Activated naive CD8-positive, alpha-beta T cell treated with anti-CD3 and anti-CD28 coated beads, Interleukin-2, amount 50 U/mL, for 16 hours (primary cell): ENCODE data around the gene RAB8B.
A peak's percentile ranks its signal among the peaks of the same experiment; 100 is the strongest.

Source experiments
- DNase-seq: peaks from one replicate; pipeline ENCODE4 v3.0.0-alpha.2; 2020; ENCODE audit warnings: low read depth, low spot score

The RAB8B gene

DNA sequence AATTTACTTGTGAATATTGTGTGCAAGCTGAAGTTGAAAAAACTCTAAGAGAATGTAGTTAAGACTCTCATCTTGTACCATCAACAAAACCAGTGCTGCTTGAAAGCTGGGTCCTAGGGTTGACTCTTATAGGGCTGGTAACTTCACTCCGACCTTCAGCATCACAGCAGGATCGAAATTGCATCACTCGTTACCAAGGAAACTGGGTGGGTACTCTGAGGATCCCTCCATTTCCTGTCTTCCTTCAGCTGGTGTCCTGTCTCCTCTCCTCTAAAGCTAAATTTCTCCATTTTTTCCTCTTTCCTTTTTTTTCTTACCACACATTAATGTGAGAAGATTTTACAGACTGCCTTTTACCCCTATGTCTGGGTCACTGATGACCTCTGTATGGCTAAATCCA lies 85.0 kb downstream of the RAB8B start:
- DNase-seq, result no peak

DNA sequence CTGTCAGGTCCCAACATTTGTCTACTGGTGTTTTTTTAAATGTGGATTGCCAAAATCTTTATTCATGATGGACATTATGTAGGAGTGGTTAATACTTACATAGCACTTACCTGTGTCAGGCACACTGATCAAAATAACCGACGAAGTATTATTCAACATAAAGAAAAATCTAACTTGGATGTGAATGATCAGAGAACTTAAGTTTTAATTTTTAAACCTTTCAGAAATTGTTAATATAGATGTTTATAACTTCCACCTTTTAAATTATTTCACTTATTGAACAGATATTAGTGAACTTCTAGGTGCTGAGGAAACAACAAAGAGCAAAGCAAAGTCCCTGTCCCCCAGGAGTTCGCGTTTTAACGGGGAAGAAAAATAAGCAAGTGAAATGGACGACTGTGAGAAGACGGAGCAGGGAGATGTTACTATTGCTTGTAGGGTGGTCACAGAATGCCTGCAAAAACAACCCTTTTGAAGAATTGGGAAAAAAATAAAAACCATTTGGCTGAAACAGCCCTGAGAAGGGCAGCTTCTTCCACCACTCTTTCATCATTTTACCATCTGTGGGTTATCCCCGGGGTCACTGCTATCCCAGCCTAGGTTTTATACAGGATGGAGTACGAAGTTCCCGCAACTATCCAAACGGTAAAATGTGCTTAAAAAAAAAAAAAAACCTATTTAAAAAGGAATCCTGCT lies 87.1 kb downstream of the RAB8B start:
- DNase-seq, result no peak

DNA sequence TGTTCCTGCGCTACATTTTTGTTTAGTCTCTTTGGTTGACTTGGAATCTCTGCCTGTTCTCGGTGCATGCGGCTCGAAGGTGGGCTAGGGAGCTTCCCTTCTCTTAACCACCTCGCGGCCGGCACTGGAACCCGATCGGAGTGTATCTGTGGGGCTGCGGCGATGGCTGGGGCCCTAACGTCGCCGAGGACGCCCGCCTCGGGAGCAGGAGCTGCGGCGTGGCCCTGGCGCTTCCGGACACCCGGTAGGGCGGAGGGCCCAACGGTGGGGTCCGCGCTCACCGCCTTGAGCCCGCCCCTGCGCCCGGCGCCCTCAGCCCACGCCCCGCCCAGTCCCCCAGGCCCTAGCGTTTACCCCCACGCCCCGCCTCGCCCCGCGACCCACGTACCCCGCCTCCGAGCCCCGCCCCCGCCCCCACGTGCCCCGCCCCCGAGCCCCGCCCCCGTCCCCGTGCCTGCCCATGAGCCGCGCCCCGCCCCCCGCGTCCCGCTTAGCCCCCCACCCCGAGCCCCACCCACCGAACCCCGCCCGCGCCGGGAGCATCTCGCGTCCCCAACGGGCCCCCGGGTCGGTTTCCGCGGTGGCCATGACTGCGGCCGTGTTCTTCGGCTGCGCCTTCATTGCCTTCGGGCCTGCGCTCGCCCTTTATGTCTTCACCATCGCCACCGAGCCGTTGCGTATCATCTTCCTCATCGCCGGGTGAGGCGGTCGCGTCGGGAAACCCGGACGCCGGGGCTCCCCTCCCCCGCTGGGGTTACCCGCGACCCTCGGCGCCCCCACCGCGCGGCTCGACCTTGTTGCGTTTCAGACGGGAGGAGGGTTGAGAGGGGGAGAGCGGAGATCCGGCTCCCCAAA lies 87.9 kb downstream of the RAB8B start, which contains the start of gene APH1B:
Gene APH1B, plus strand, starts transcription at position 568 of the 855 bp plus-strand sequence. Its CDS starts 19 bp downstream, at position 587.
- DNase-seq, result peak; percentile 22

DNA sequence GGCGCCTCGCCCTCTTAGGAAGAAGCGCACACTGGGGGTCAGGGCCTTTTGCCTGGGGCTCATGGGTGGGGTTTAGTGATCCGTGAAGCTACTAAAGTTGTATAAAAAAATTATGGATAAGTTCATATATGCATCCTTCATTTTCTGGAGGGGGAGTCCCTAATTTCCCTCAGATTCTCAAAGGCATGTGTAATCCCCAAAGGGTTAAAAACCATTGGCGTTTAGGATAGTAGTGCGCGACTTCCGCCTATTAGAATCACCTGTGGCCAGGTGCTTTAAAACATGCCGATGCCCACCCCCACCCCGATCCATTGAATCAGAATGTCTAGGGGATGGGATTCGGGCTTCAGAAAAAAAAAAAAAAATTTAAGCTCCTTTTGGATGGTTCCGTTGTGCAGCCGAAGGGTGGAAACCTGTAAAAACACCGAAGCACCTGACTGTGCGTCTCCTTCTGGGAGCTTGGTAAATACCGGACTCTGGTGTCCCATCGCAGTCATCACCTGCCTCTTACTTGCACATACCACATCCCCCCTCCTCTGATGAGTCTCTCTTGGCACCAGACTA lies 88.6 kb downstream of the RAB8B start:
- DNase-seq, result no peak

DNA sequence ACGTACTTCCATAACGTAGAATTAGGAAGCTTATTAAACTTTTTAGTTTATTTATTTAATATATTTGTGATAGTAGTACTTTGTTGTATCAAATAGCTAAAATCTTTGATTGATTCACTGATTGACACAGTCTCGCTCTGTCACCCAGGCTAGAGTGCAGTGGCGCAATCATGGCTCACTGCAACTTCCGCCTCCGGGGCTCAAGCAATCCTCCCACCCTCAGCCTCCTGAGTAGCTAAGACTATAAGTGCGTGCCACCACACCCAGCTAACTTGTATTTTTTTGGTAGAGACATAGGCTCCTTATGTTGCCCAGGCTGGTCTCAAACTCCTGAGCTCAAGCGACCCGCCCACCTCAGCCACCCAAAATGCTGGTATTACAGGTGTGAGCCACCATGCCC lies 93.7 kb downstream of the RAB8B start:
- DNase-seq, result no peak

- no peak for DNase-seq
Observed at GRCh38 chr15:63284335-63284734, 94.9 kb downstream of the RAB8B start.

GRCh38 chr15:63287109-63287508 lies 97.7 kb downstream of the RAB8B start:
- DNase-seq, result no peak

DNA sequence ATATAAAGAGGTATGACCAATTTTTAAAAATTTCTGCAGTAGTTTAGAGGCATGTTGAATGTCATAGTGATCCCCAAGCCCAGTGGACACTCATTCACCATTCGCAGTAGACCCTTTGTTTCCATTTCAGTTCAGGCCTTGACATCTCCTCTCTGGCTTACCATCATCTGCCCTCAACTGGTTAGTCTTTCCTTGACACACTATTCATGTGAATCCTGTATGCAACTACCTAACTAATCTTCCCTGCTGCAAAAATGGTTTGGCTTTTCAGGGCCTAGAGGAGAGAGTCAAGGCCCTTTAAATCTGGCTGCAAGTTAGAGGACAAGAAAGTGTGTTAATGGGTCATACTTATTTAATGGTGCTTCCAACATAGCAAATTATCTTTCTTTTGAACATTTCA lies 98.9 kb downstream of the RAB8B start:
- DNase-seq, result no peak

GRCh38 chr15:63288778-63289378 lies 99.5 kb downstream of the RAB8B start:
- no peak for DNase-seq

- DNase-seq, result no peak
Observed at GRCh38 chr15:63291507-63291906, 102.1 kb downstream of the RAB8B start.

DNA sequence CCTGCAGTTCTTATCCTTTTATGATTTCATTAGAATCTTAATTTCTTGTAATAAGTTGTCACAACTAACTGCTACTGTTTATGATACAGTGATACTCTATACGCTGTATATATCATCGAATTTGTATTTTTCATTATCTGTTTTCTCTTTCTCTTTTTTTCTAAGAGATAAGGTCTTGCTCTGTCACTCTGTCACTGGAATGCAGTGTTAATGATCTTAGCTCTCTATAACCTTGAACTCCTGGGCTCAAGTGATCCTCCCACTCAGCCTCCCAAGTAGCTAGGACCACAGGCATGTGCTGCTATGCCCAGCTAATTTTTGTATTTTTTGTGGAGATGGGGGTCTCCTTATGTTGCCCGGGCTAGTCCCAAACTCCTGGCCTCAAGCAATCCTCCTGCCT lies 102.8 kb downstream of the RAB8B start:
- DNase-seq, result no peak

- DNase-seq, result no peak
Observed at GRCh38 chr15:63292771-63293170, 103.4 kb downstream of the RAB8B start.

DNA sequence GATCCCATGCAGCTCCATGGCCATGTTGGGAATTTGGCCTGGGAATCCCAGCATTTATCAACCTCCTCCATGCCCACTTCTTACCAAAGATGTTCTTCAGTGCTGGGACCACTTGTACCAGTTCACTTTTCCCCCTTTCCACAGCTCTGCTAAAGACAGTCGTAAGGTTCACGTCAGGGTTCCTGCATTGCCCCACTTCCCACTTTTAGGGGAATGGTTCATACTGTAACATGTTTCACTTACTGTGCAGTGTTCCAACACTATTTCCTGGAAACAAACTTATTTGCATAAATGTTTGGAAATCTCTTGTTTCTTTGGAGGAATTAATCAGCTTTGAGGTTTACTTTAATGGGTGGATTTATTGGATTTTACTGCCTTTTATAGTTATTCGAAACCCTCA lies 105.0 kb downstream of the RAB8B start:
- no peak for DNase-seq

DNA sequence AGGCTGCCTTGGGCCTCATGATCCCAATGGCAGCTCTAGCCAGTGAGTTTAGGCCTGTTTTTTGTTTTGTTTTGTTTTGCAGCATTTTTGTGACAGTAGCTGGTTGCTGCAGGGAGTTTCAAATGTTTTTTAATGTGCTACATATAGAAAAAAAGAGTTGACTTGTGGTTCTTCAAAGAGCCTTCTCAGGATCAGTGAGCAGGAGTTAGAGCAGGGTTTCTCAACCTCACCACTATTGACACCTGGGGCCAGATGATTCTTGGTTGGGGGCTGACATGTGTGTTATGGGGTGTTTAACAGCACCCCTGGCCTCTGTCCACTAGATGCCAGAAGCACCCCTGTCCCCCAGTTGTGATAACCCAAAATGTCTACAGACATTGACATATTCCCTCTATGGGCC lies 105.9 kb downstream of the RAB8B start:
- no peak for DNase-seq

DNA sequence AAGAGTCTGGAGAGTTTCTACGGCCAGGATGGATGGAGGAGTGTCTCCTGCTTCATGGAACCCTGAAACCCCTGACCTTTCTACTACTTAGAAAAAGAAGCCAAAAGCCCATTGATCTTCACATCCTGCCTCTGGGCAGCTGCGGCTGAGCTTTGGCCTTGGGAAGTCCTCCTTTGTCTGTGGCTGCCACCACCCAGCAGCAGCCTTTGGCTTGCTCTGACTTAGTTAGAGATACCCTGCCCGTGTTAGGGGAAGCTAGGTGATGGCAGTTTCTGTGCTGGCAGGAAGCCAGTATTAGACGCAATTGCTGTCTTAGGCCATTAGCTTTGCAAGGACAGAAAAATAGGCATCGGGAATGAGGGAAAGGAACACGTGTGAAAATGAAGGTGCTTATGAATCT lies 106.8 kb downstream of the RAB8B start:
- DNase-seq, result no peak

- no peak for DNase-seq
Observed at GRCh38 chr15:63299943-63300575, 110.7 kb downstream of the RAB8B start.

GRCh38 chr15:63301088-63301487 lies 111.7 kb downstream of the RAB8B start:
- DNase-seq, result no peak

GRCh38 chr15:63305260-63305659 lies 115.9 kb downstream of the RAB8B start:
- no peak for DNase-seq

- DNase-seq, result no peak
Observed at GRCh38 chr15:63306492-63307073, 117.2 kb downstream of the RAB8B start.

GRCh38 chr15:63308491-63308890 lies 119.1 kb downstream of the RAB8B start:
- DNase-seq, result no peak

DNA sequence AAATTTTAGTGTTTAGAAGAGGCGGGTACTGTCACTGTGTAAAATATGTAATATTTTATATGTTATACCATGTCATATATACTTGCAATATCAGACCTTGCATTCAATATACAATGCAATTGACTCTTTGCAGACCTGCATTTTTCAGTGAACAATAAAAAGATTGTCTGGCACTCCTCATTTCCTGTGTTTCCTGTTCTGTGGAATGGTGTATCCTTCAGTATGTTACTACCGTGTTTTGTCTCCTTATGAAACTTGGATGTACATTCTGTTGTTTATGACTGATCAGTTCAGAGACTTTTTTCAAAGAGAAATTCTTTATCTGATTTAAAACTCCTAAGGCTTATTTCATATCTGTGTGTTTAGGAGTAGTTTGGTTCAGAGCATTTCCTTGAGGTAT lies 119.5 kb downstream of the RAB8B start:
- no peak for DNase-seq
